ENCODE results near the gene GPD1.

Gene GPD1

GRCh38 chr12:50103767-50104321 is at the start of gene GPD1:
Gene GPD1, plus strand, starts transcription at chr12:50104008. Its CDS starts 43 bp downstream, at chr12:50104051.
- TF ChIP-seq GATA3 (IDR thresholded peaks at IDR 0.05; ENCODE audit: low read depth, low read length), result no peak
- no peak for TF ChIP-seq GATA2 (IDR thresholded peaks at IDR 0.05; ENCODE audit: low read depth, low read length)

GRCh38 chr12:50055831-50056638 is 47.8 kb upstream of the GPD1 start:
- TF ChIP-seq GATA2 (IDR thresholded peaks at IDR 0.05; ENCODE audit: low read depth, low read length), result no peak
- no peak for TF ChIP-seq GATA3 (IDR thresholded peaks at IDR 0.05; ENCODE audit: low read depth, low read length)

DNA sequence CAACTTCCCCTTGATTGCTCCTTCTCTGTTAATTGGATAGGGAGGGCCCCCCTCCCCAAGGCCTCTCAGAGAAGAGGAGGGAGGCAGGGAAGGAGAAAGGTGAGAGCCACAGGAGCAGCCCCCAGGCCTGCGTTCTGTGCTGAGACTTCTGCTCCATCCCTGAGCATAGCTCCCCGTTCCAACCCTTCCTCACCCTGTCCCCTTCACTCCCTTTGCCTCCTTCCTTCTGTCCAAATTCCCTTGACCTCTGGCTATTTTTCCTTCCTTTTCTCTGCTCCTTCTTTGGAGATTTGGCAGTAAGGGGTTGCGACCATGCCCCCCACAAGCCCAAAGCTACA is 47.2 kb upstream of the GPD1 start:
- TF ChIP-seq GATA3 (IDR thresholded peaks at IDR 0.05; ENCODE audit: low read depth, low read length) (no peak), GATA2 (IDR thresholded peaks at IDR 0.05; ENCODE audit: low read depth, low read length) (no peak)

DNA sequence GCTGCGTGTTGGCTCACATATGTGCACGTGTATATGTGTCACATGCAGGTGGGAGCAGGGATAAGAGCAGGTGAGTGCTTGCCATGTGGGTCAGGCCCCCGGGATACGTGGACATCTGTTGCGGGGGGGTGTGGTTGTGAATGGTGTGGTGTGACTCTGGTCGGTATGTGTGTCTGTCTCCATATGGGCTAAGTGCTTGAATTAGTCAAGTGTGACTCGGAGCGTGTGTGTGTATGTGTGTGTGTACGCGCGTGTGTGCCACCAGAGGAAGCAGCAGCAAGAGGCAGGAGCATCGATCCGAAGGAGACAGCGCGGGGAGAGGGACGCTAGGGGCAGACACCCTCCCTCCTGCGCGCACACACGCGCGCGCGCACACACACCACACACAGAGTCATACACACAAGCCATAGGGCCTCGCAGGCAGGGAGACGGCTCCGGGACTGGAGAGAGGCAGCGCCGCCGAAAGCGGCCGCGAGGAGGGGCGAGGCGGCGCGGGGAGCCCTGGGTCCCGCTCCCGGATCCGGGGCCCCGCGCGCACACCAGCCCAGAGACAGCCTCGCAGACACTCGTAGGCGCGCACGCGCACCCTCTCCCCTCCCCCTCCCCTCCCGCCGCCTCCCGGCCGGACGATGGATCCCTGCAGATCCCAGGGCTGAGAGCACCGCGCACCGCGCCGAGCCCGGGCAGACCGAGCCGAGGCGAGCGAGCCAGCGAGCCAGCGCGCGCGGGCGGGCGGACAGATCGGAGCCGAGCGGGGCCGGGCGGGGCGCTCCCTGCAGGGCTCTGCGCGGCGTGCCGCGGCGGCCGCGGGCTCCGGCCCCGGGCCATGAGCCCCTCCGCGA is 46.6 kb upstream of the GPD1 start, which contains the start of gene ASIC1:
TSS of gene ASIC1 (plus strand) at position 597 of the 842 bp plus-strand sequence. CDS start 1,171 bp downstream, outside the sequence.
- no peak for TF ChIP-seq GATA2 (IDR thresholded peaks at IDR 0.05; ENCODE audit: low read depth, low read length)
- TF ChIP-seq GATA3 (IDR thresholded peaks at IDR 0.05; ENCODE audit: low read depth, low read length), result no peak

GRCh38 chr12:50057896-50058670 is 45.7 kb upstream of the GPD1 start:
- TF ChIP-seq GATA2 (IDR thresholded peaks at IDR 0.05; ENCODE audit: low read depth, low read length) (no peak), GATA3 (IDR thresholded peaks at IDR 0.05; ENCODE audit: low read depth, low read length) (no peak)

DNA sequence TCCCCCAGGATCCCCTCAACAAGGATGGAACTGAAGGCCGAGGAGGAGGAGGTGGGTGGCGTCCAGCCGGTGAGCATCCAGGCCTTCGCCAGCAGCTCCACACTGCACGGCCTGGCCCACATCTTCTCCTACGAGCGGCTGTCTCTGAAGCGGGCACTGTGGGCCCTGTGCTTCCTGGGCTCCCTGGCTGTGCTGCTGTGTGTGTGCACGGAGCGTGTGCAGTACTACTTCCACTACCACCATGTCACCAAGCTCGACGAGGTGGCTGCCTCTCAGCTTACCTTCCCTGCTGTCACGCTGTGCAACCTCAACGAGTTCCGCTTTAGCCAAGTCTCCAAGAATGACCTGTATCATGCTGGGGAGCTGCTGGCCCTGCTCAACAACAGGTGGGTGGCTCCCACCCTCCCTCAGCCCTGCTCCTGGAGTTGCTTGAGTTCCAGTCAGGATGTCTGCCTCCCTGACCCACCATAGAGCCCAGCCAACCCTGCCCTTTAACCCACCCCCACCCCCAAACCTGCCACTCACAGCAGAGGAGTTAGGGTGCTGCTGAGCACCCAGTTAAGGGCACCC is 45.0 kb upstream of the GPD1 start:
- TF ChIP-seq GATA3 (IDR thresholded peaks at IDR 0.05; ENCODE audit: low read depth, low read length), result no peak
- no peak for TF ChIP-seq GATA2 (IDR thresholded peaks at IDR 0.05; ENCODE audit: low read depth, low read length)

GRCh38 chr12:50059440-50060119 is 44.2 kb upstream of the GPD1 start:
- no peak for TF ChIP-seq GATA3 (IDR thresholded peaks at IDR 0.05; ENCODE audit: low read depth, low read length)
- TF ChIP-seq GATA2 (IDR thresholded peaks at IDR 0.05; ENCODE audit: low read depth, low read length), result no peak

DNA sequence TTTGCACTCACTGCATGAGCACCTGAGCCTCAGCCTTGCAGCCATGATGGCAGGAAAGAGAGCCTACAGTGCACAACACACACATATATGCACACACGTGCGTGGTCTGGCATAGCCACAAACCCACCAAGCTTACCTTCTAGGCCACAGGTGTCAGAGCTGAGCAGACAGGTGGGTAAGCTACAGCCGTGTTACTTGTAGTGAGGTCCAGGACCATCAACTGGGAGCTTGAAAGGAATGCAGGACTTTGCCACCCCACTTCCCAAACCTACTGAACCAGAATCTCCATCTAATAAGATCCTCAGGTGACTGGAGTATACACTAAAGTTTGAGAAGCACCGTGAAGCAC is 43.7 kb upstream of the GPD1 start:
- no peak for TF ChIP-seq GATA2 (IDR thresholded peaks at IDR 0.05; ENCODE audit: low read depth, low read length)
- no peak for TF ChIP-seq GATA3 (IDR thresholded peaks at IDR 0.05; ENCODE audit: low read depth, low read length)

- TF ChIP-seq GATA3 (IDR thresholded peaks at IDR 0.05; ENCODE audit: low read depth, low read length), result no peak
- no peak for TF ChIP-seq GATA2 (IDR thresholded peaks at IDR 0.05; ENCODE audit: low read depth, low read length)
Observed at GRCh38 chr12:50061171-50061570, 42.6 kb upstream of the GPD1 start.

DNA sequence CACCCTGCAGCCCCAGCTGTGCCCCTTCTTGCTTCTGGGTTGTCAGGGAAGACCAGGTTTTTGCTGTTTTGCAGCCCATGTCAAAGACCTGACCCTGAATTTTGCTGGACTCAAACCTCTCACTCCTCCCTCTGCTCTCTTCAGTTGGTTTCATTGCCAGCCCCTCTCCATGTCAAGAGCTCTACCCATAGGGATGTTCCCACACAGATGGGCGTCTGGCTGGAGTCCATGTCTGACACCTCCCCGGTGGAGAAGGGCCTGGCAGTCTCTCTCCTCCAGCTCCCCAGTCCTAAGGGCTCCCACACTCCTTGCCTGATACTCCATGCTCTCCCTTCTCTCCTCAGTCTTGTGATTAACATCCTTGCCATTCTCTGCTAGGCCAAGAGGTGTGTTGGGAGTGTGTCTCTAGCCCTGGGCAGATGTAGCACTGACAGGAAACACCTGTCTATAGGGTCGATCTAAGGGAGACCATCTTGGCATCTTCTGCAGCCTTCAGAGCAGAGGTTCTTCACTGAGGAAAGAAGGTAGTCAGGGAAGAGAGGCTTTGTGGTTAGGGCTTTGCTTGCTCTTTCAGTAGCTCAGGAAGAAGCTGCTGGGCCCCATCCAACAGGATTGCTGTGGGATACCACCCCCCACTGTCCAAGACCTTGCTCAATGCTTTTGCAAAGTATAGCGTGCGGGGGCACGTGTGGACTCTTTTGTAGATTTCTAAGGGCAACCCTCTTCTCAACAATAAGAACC is 41.7 kb upstream of the GPD1 start:
- TF ChIP-seq GATA2 (IDR thresholded peaks at IDR 0.05; ENCODE audit: low read depth, low read length), result no peak
- TF ChIP-seq GATA3 (IDR thresholded peaks at IDR 0.05; ENCODE audit: low read depth, low read length), result no peak

DNA sequence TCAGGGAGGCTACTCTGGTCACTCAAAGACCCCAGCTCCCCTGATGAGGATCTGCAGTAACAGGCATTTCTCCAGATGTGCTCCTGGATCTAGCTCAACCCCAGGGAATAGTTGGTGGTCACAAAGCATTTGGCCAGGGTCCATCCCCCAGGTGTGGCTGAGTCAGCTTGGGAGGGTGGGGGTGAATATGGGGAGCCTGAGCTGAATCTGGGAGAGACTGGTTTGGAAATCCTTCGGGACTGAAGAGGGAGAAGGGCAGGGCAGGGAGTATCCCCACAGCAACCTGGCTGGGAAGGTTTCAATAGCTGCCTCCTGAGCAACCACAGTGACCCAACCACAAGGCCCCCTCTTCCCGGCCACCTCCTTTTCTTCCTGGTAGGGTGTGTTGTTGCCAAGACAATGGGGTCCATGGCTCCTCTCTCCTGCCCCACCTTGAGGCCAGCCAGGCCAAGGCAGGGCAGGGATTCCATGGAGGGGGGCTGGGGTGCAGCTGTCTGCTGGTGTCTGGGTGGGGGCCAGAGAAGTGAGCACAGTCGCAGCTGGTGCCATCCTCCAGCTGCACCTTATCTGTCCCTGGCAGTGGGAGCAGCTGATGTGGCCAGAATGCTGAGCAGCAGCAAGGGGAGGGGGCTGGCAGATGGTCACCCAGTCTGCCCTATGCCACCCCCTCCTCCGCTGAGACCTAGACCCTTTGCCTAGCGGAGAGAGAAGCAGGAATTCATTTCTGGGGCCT is 40.9 kb upstream of the GPD1 start:
- TF ChIP-seq GATA3 (IDR thresholded peaks at IDR 0.05; ENCODE audit: low read depth, low read length), result no peak
- TF ChIP-seq GATA2 (IDR thresholded peaks at IDR 0.05; ENCODE audit: low read depth, low read length), result no peak
